Epithelial cell of prostate (primary cell): ENCODE data around the gene PRRX2.
"Not testable (repeated sequence)": the region's sequence is repeated elsewhere in the genome, so short reads cannot be mapped to it uniquely, and the experiment has no call there.

Experiments
- DNase-seq: peaks from one replicate; pipeline ENCODE4 v3.0.0-alpha.2; 2011; ENCODE audit warnings: low read depth, low spot score
- H3K27ac ChIP-seq: fragments of 450-650 bp; 2 replicates; pipeline ENCODE4 v1.5.1; 2017; ENCODE audit warnings: mild to moderate bottlenecking

PRRX2 gene

DNA sequence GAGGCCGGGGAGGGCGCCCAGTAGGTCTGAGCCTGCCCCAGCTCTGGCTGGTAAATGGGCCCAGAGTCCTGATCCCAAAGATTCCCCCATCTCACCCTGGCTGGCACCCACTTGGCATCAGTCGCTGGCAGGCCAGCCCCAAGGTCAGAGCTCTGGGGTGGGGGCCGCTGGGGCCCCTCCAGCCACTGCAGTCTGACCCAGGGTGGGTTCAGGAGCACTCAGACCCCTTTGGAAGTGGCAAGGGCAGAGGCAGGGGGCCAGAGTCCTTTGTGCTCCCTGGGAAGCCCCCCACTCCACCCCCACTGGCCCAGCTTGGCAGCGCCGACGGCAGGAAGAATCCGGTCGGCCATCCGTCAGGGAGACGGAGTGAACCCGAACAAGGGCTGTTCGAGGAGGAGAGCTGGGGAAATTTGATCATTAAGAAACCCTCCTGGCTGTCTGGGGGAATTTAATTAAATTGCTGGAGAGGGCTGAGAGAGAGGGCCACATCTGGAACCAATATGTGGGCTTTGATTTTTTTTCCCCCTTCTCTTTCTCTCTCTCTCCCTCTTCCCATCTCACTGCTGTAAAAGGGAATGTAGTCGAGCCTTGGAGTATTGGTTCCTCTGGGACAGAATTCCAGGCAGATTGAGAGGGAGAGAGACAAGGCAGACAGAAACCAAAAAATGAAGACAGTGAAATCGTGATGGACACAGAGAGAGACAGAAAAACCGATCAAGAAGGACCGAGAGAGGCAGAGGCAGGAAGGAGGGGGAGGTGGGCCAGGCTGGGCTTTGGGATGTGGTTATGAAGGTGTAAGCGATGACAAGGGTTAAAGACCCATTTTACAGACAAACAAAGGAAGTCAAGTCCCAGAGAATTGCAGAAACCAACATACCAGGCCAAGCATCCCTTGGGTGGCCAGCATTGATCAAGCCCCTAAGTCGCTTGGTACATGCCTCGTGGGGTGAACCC, 15.4 kb upstream of the PRRX2 start:
- no peak overlapping the region for H3K27ac ChIP-seq
- no peak for DNase-seq

DNA sequence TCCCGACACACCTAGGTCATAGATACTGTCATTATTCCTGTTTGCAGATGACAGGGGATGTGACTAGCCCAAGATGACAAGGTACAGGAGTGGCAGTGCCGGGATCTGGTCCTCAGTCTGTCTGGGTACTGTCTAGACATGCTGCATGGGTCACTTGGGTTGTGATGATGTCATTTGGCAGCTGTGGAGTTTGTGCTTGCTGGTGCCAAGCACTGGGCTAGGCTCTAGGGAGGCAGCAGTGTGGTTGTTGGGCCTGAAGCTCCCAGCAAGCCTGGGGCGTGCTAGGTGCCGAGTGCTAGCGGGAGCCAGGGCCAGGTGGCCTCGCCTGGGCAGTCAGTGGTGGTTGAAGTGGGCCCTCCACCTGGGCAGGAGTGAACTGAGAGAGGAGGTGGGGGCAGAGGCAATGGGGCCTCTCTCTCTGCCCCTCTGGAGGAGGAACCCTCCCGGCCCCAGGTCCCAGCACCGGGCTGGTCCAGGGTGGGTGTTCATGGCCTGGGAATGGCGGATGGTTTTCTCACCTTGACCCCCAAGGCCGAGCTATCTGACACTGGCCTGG, 14.7 kb upstream of the PRRX2 start:
- no peak overlapping the region for H3K27ac ChIP-seq
- no peak for DNase-seq

- no peak for DNase-seq
- H3K27ac ChIP-seq = no peak overlapping the region
Measured at GRCh38 chr9:129653823-129654553, 11.5 kb upstream of the PRRX2 start.

- H3K27ac ChIP-seq = no peak overlapping the region
- no peak for DNase-seq
Measured at GRCh38 chr9:129654554-129655040, 10.8 kb upstream of the PRRX2 start.

- no peak overlapping the region for H3K27ac ChIP-seq
- DNase-seq = no peak
Measured at GRCh38 chr9:129655154-129655553, 10.3 kb upstream of the PRRX2 start.

DNA sequence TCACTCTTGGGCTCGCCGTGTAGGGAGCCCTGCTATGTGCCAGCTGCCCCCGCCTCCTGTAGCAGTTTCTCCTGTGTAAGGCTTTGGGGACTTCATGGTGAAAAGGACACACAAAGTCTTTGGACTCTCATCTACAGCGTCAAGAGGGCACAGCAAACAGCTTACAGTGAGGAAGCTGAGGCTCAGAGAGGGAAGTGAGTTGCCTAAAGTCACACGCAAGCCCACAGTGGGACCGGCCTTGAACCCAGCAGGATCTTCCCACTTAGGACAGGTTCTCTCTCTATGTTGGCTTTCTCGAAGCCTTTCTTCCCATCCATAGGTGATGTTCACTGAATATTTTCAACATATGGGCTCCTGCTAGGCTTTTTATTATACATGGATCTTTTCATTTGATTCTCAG, 9.8 kb upstream of the PRRX2 start:
- DNase-seq = no peak
- no peak overlapping the region for H3K27ac ChIP-seq

- DNase-seq = peak; percentile 33
- no peak overlapping the region for H3K27ac ChIP-seq
Measured at GRCh38 chr9:129656795-129657390, 8.6 kb upstream of the PRRX2 start.

DNA sequence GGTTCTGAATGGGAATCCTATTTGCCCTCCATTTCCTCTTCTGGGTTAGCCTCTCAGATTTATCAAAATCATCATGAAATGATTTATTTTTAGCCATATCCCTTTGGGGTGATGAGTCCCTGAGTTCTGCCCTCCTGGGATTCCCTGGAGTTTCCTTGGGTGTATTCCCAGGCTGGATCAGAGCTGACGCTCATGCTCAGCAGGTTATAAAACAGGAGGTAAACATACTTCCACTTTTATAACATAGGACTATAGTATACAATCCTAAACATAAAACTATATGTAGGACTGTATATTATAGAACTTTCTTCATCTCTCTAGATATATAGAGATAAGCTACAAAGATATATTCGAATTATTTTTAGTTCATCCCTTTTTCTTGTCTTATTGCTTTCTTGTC, 4.4 kb upstream of the PRRX2 start:
- DNase-seq = no peak

GRCh38 chr9:129662239-129662638, 3.2 kb upstream of the PRRX2 start:
- not testable (repeated sequence) for H3K27ac ChIP-seq, DNase-seq

More for the DNA sequence above, 4.4 kb upstream of the PRRX2 start:
- H3K27ac ChIP-seq = no peak overlapping the region

DNA sequence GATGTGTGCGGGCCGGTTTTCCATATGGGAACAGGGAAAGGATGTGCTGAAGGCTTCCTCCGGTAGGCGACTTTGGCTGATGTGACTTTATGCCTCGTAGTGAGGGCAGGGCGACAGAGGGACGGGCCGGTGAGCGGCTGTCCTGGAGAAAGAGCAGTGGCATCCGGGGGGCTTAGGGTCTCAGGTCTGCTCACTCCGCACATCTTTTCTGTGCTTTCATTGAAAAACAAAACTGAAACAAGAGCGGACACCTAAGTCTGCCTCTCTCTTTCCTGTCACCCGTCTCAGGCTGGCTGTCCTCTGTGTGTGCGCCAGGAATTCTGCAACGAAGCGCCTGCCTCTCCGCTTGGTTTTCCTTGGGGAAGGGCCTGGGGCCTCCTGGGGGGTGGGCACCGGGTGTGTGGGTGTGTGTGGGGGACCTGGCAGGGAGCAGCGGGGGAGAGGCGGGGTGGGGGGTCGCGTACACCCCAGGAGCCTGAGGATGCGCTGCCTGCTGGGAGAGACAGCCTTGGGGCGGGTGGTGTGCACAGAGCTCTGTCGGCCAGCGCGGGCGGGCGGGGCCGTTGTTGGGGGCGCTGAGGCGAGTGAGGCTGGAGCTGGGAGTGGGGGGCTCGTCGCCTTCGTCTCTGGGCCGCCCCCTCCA, 580 bp upstream of the PRRX2 start:
- H3K27ac ChIP-seq = no peak overlapping the region

GRCh38 chr9:129665814-129666520, 520 bp downstream of the PRRX2 start:
- H3K27ac ChIP-seq = no peak overlapping the region
- DNase-seq = no peak

More for the DNA sequence above, 580 bp upstream of the PRRX2 start:
- DNase-seq = no peak

DNA sequence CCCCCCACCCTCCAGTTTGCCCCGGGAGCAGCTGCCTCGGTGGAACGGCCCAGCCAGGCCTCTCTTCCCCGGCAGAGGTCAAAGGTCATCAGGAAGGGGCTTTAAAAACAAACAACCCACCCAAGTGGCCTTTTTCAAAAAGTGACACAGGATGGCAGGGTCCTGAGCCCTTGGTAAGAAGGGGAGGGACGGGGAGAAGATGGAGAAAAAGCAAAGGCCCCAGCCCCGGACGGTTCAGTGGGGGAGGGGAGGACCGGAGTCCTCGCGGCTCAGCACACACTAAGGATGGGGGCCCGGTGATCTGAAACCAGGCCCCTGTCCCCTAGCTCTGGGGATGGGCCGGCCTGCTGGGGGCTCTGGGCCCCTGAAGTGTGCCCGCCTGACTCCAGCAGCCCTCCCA, 1.1 kb downstream of the PRRX2 start:
- DNase-seq = no peak

DNA sequence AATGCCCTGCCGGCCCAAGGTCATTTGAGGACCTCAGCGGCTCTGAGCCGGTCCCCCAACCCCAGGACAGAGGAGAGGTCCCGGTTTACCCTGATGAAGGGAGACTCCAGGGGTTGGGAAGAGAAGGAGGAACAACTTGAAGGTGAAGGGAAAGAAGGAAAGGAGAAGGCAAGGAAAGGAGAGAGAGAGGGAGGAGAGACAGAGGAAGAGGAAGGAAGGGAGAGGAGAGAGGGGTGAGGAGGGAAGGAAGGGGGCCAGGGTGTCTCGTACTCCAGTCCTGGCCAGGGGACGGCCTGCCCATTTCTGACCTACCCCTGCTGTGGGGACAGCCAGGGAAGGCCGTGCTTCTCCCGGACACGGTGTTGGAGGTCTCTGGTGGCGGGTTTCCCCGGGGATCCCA, 1.9 kb downstream of the PRRX2 start:
- DNase-seq = no peak
- H3K27ac ChIP-seq = no peak overlapping the region

More for the DNA sequence above, 1.1 kb downstream of the PRRX2 start:
- no peak overlapping the region for H3K27ac ChIP-seq

GRCh38 chr9:129667850-129668249, 2.4 kb downstream of the PRRX2 start:
- no peak for DNase-seq
- H3K27ac ChIP-seq = no peak overlapping the region

DNA sequence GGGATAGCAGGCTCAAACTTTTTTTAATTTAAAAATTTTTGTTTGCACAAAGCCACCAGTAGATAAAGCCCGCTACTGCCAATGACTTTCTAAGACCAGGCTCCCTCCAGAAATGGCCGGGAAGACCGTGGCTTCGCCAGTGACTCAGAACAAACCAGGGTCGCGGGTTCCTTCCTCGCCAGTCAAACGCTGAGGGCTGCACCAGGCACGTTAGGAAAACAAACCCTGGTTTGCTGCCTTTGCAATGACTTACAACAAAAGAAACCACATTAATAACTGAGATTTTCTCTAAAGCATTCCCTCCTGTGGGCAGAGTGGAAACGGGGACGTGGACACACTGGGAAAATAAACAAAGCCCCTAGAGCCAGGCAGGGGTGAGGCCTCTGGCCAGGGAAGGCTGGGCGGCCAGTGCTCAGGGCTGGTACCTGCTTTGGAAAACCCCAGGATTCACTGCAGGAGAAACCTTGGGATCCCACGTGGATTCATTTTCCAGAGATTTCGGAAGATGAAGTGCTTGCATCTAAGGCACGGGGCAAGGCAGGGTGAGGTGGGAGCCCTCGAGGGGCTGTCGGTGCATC, 3.8 kb downstream of the PRRX2 start:
- no peak overlapping the region for H3K27ac ChIP-seq
- DNase-seq = no peak

DNA sequence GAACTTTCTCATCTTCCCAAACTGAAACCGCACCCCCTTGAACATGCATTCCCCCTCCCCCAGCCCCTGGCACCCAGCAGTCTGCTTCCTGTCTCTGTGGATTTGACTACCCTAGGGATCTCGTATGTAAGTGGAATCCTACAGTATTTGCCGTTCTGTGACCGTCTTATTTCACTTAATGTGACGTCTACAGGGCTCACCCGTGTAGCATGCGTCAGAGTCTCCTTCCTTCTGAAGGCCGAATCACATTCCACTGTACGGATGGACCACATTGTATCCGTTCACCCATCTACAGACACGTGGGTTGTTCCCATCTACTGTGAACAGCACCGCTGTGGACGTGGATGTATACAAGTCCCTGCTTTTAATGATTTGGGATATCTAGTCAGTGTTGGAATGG, 4.5 kb downstream of the PRRX2 start:
- no peak overlapping the region for H3K27ac ChIP-seq
- DNase-seq = no peak

DNA sequence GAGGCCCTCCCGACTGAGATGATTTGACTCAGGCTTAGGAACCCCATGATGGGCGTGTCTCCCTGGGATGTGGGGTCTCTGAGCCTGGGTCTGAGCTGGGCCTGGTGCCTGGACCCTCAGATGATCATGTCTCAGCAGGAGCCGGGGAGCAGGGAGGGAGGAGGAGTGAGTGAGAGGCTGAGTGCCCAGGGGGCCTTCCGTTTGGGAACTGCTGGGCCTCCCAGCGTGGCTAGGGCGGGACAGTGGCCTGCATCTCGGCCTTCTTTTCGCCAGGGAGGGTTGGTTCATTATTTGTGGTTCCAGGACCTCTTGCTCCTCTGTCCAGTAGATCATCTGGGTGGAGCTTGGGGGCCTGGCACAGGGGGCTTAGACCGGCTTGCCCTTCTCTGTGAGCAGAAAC, 5.6 kb downstream of the PRRX2 start:
- no peak for DNase-seq
- no peak overlapping the region for H3K27ac ChIP-seq

DNA sequence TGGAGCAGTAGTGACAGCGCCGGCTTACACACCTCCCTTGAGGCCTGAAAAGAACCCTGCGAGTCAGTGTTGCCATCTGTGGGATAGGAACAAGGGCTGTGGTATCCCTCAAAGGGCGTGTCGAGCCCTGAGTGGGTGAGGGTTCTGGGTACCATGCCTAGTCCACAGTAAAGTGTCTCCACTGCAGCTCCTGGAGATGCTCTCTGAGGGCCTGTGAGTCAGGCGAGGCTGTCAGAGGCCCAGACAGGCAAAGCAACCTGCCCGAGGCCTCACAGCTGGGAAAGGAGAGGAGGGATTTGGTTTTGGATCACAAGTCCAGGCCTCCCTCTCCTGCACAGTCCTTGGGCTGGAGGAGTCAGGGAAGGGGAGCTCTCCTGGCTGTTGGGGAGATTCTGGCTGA, 6.1 kb downstream of the PRRX2 start:
- no peak for DNase-seq
- H3K27ac ChIP-seq = no peak overlapping the region

GRCh38 chr9:129672702-129673101, 7.3 kb downstream of the PRRX2 start:
- no peak for DNase-seq
- H3K27ac ChIP-seq = no peak overlapping the region
